Measurements from ENCODE around the gene PLPPR5. TPM values are rescaled to one million over a fixed set of nuclear protein-coding genes. Genes with fewer than 3 reads are reported as not detected.
A peak's percentile ranks its signal among the peaks of the same experiment; 100 is the strongest.

PLPPR5 gene
- total and polyA plus RNA-seq, 2 experiments from 2014 or later = 0.17 TPM; not detected in 1

GRCh38 chr1:98992844-98993243, 11.8 kb downstream of the PLPPR5 start:
- no peaks in the 10 kb centered on the region for H3K9me2 ChIP-seq (replicated peaks; ENCODE audit: insufficient read depth)
- H3K4me3 ChIP-seq = no peak overlapping the region
- no peak overlapping the region for H3K27ac ChIP-seq
- 78% methylated on average over 3 of the region's 3 CpGs for WGBS (ENCODE audit: low lambda C conversion rate, missing lambda C conversion rate)
- no peaks in the 10 kb centered on the region for H3K9me3 ChIP-seq (ENCODE audit: low read depth)
- DNase-seq (ENCODE audit: low spot score) = no peak
- H4K20me1 ChIP-seq (ENCODE audit: insufficient read depth, poor library complexity, severe bottlenecking) = no peaks in the 10 kb centered on the region
- H3K79me2 ChIP-seq = no peaks in the 10 kb centered on the region
- no peaks in the 10 kb centered on the region for H3K4me1 ChIP-seq (ENCODE audit: insufficient read depth)
- H3K4me2 ChIP-seq = no peak overlapping the region
- TF ChIP-seq EZH2phosphoT487 (IDR thresholded peaks at IDR 0.05; ENCODE audit: low read depth, severe bottlenecking, unreplicated experiment) (no peak), EZH2 (IDR thresholded peaks at IDR 0.05; ENCODE audit: borderline replicate concordance) (no peak)
- TF ChIP-seq, protein P1, sequence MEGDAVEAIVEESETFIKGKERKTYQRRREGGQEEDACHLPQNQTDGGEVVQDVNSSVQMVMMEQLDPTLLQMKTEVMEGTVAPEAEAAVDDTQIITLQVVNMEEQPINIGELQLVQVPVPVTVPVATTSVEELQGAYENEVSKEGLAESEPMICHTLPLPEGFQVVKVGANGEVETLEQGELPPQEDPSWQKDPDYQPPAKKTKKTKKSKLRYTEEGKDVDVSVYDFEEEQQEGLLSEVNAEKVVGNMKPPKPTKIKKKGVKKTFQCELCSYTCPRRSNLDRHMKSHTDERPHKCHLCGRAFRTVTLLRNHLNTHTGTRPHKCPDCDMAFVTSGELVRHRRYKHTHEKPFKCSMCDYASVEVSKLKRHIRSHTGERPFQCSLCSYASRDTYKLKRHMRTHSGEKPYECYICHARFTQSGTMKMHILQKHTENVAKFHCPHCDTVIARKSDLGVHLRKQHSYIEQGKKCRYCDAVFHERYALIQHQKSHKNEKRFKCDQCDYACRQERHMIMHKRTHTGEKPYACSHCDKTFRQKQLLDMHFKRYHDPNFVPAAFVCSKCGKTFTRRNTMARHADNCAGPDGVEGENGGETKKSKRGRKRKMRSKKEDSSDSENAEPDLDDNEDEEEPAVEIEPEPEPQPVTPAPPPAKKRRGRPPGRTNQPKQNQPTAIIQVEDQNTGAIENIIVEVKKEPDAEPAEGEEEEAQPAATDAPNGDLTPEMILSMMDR (IDR thresholded peaks at IDR 0.05; ENCODE audit: poor library complexity) = no peak
- H2AFZ ChIP-seq = no peak overlapping the region
- H3K27me3 ChIP-seq = peaks cover 3% of the 10 kb centered on the region
- no peaks in the 10 kb centered on the region for H3K36me3 ChIP-seq (replicated peaks; ENCODE audit: insufficient read depth, low read depth)

DNA sequence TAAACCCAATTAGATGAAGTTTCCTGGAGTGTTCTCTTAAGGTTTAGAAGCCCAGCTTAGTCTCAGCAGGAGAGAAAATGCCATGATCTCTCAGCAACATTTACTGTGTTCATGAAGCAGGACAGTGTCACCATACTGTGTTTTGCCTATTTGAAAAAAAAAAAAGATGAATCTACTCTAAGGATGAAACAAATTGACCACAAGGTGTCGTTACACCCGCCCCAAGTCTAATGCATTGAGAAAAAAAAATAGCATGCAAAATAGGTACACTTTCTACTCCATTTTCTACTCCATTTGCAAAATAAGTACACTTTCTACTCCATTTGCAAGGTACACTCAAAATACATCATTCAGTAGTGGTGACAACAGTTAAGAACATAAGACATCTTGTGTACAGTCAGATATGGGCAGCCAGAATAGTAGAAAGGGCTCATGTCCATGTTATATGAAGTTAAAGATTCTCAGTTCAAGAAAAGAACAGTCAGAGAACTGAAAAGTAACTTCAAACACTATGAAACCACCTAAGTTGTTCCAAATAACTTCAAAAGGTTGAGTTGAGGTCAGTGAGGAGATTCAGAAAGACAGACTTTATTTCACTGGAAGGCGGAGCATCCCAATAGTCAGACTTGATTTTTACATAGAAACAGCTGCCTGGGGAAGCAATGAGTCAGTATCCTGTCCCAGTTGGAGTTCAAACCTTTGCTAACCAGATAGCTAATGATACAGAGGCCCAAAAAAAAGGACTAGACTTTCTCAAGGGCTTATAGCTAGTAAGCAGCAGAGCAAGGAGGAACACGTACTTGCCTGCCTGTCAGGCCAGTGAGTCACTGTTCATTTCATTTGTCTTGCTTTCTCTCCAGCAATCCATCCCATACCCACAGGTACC, 13.3 kb downstream of the PLPPR5 start:
- Histone ChIP-seq H3K4me3 (no peak overlapping the region), H3K27ac (no peak overlapping the region), H3K27me3 (no peaks in the 10 kb centered on the region), H3K36me3 (replicated peaks; ENCODE audit: insufficient read depth, low read depth) (no peaks in the 10 kb centered on the region), H3K9me2 (replicated peaks; ENCODE audit: insufficient read depth) (no peaks in the 10 kb centered on the region), H4K20me1 (ENCODE audit: insufficient read depth, poor library complexity, severe bottlenecking) (no peaks in the 10 kb centered on the region), H3K4me1 (ENCODE audit: insufficient read depth) (no peaks in the 10 kb centered on the region), H3K9me3 (ENCODE audit: low read depth) (no peaks in the 10 kb centered on the region), H3K4me2 (no peak overlapping the region), H2AFZ (no peak overlapping the region), H3K79me2 (no peaks in the 10 kb centered on the region)
- DNase-seq (ENCODE audit: low spot score) = peak; percentile 18
- 54% methylated on average over 4 of the region's 4 CpGs for WGBS (ENCODE audit: low lambda C conversion rate, missing lambda C conversion rate)
- TF ChIP-seq, protein P1 (IDR thresholded peaks at IDR 0.05; ENCODE audit: poor library complexity) = peak; percentile 31
- TF ChIP-seq EZH2 (IDR thresholded peaks at IDR 0.05; ENCODE audit: borderline replicate concordance) = no peak

DNA sequence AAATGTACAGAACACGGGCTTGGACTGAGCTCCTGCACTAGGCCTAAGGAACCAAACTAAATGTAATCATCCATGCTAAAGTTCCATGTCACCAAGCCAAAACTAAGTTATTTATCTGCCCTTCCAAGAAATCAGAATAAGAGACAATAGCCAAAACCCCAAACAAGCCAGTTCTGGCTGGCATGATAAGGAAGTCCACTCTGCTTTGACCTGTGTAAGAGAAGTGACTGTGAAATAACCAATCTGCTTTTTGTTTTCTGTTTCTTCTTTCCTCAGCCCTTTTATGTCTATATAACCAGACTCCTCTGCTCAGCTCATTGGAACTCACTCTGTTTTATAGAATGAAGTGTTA, 15.1 kb downstream of the PLPPR5 start:
- 86% methylated on average over 1 of the region's 1 CpG for WGBS (ENCODE audit: low lambda C conversion rate, missing lambda C conversion rate)
- DNase-seq (ENCODE audit: low spot score) = no peak
- Histone ChIP-seq H3K4me3 (no peak overlapping the region), H3K27me3 (no peaks in the 10 kb centered on the region), H3K4me2 (no peak overlapping the region), H3K4me1 (ENCODE audit: insufficient read depth) (no peaks in the 10 kb centered on the region), H2AFZ (no peak overlapping the region), H3K9me2 (replicated peaks; ENCODE audit: insufficient read depth) (no peaks in the 10 kb centered on the region), H3K9me3 (ENCODE audit: low read depth) (no peaks in the 10 kb centered on the region), H3K36me3 (replicated peaks; ENCODE audit: insufficient read depth, low read depth) (no peaks in the 10 kb centered on the region), H3K27ac (no peak overlapping the region), H4K20me1 (ENCODE audit: insufficient read depth, poor library complexity, severe bottlenecking) (no peaks in the 10 kb centered on the region), H3K79me2 (no peaks in the 10 kb centered on the region)
- TF ChIP-seq EZH2 (IDR thresholded peaks at IDR 0.05; ENCODE audit: borderline replicate concordance) (no peak), EZH2phosphoT487 (IDR thresholded peaks at IDR 0.05; ENCODE audit: low read depth, severe bottlenecking, unreplicated experiment) (no peak)
- TF ChIP-seq, protein P1 (IDR thresholded peaks at IDR 0.05; ENCODE audit: poor library complexity) = no peak
